ENCODE data around the gene GTPBP4.

The GTPBP4 gene

DNA sequence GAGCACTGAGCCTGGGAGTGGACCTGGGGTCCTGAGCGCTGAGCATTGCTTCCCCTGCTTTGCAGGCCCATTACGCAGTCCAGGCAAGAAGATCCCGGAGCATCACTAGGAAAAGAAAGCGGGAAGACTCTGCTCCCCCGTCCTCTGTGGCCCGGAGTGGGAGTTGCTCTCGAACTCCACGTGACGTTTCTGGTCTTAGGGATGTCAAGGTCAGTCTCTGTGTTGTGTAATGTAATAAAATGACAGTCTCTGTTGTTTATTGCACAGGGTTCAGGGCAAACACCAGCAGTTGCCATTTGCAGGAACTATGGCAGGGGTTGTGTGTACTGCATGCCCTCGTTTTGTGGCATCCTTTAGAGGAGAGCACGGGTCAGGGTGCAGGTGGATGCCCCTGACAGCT lies 27.5 kb downstream of the GTPBP4 start:
- peaks cover 80% of the 10 kb centered on the region for H3K36me3 ChIP-seq (ENCODE audit: insufficient read depth, low read length)
- no peak overlapping the region for H3K4me2 ChIP-seq (ENCODE audit: low read length)

DNA sequence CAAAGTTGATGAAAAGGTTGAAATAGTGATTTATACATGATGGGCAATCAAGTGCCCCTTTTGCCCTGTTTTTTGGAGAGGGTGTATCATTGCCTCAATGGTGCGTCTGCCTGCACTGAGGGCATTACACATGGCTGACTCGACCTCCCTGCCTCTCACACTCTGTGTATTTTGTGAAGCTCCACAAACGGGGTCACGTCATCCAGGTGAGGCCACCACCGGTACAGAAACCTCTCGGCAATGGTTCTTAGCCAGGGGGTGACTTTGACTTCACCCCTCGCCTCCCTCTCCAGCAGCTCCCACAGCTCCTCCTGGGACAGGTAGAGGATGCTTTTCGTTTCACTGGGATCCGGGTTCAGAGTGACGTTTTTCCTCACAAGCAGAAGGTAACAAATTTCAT lies 31.1 kb downstream of the GTPBP4 start:
- no peaks in the 10 kb centered on the region for H3K4me1 ChIP-seq (ENCODE audit: control insufficient read depth, insufficient read depth, low read length)
- H3K9me3 ChIP-seq (replicated peaks; ENCODE audit: low read length) = no peaks in the 10 kb centered on the region
- no peak overlapping the region for H3K4me3 ChIP-seq (ENCODE audit: low read length)
- peaks cover 57% of the 10 kb centered on the region for H3K36me3 ChIP-seq (ENCODE audit: insufficient read depth, low read length)
- no peak overlapping the region for H3K4me2 ChIP-seq (ENCODE audit: low read length)
- no peaks in the 10 kb centered on the region for H3K27me3 ChIP-seq (ENCODE audit: control insufficient read depth, insufficient read depth, low read length)
- H3K9ac ChIP-seq (ENCODE audit: low read depth, low read length) = no peak overlapping the region

More for the DNA sequence above, 27.5 kb downstream of the GTPBP4 start:
- no peaks in the 10 kb centered on the region for H3K4me1 ChIP-seq (ENCODE audit: control insufficient read depth, insufficient read depth, low read length)
- H3K4me3 ChIP-seq (ENCODE audit: low read length) = no peak overlapping the region
- no peaks in the 10 kb centered on the region for H3K9me3 ChIP-seq (replicated peaks; ENCODE audit: low read length)
- H3K27me3 ChIP-seq (ENCODE audit: control insufficient read depth, insufficient read depth, low read length) = no peaks in the 10 kb centered on the region
- H3K9ac ChIP-seq (ENCODE audit: low read depth, low read length) = no peak overlapping the region

DNA sequence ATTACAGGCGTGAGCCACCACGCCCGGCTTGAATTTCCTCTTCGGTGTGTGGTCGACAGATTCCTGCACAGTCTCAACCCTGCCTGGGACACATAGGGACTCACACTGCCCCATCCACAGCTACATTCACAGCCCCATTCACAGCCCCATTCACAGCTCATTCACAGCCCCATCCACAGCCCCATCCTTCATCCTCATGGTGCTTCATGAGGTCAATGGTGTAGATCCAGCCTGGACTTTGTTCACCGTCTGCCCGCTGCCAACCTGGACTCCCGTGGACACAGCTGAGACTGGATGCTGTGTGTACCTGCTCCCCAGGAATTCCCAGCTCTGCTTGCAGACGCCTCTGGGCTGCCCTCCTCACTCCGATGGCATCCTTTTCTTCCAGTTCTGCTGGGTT lies 32.2 kb downstream of the GTPBP4 start:
- H3K9ac ChIP-seq (ENCODE audit: low read depth, low read length) = no peak overlapping the region
- peaks cover 49% of the 10 kb centered on the region for H3K36me3 ChIP-seq (ENCODE audit: insufficient read depth, low read length)
- H3K9me3 ChIP-seq (replicated peaks; ENCODE audit: low read length) = no peaks in the 10 kb centered on the region
- H3K4me3 ChIP-seq (ENCODE audit: low read length) = no peak overlapping the region
- no peaks in the 10 kb centered on the region for H3K27me3 ChIP-seq (ENCODE audit: control insufficient read depth, insufficient read depth, low read length)
- no peaks in the 10 kb centered on the region for H3K4me1 ChIP-seq (ENCODE audit: control insufficient read depth, insufficient read depth, low read length)
- no peak overlapping the region for H3K4me2 ChIP-seq (ENCODE audit: low read length)

DNA sequence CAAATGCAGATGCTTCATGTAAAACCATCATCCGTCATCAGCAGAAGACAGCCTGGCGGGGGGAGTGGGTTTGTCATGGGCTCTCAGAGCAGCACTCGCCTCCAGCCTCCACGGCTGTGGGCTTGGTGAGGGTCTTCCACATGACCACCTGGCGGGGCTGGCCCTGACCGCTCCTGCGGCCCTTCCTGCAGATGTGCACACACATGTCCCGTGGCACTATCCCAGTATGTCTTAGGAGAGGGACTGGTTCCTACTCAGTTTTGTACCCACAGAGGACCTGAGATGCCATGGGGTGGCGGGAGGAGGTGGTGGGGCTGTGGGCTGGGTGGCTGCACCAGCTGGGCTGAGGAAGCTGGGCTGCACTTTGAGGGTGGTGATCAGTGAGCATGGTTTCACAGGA lies 32.7 kb downstream of the GTPBP4 start:
- Histone ChIP-seq H3K4me1 (ENCODE audit: control insufficient read depth, insufficient read depth, low read length) (no peaks in the 10 kb centered on the region), H3K4me2 (ENCODE audit: low read length) (no peak overlapping the region), H3K9ac (ENCODE audit: low read depth, low read length) (no peak overlapping the region), H3K27me3 (ENCODE audit: control insufficient read depth, insufficient read depth, low read length) (no peaks in the 10 kb centered on the region), H3K4me3 (ENCODE audit: low read length) (no peak overlapping the region), H3K36me3 (ENCODE audit: insufficient read depth, low read length) (peaks cover 45% of the 10 kb centered on the region), H3K9me3 (replicated peaks; ENCODE audit: low read length) (no peaks in the 10 kb centered on the region)

DNA sequence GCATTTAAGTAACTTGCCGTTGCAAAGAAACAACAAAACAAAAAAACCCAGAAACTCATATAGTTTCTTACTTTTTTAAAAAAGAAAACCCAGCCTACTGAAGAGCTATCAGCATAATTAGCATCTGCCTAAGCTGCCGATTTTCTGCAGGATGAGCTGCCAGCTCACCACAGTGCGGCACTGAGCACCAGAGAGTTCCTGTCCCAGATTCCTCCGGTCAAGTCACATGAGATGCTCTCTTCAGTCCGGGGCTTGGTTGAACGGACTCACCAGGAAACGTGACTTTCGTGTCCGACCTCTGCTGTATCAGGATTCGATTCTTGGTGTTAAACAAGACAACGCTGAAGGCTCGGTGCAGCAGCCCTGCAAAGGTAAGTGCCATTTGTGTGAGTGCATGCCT lies 34.2 kb downstream of the GTPBP4 start:
- H3K9ac ChIP-seq (ENCODE audit: low read depth, low read length) = no peak overlapping the region
- no peaks in the 10 kb centered on the region for H3K9me3 ChIP-seq (replicated peaks; ENCODE audit: low read length)
- H3K27me3 ChIP-seq (ENCODE audit: control insufficient read depth, insufficient read depth, low read length) = no peaks in the 10 kb centered on the region
- H3K36me3 ChIP-seq (ENCODE audit: insufficient read depth, low read length) = peaks cover 30% of the 10 kb centered on the region
- H3K4me3 ChIP-seq (ENCODE audit: low read length) = no peak overlapping the region
- no peaks in the 10 kb centered on the region for H3K4me1 ChIP-seq (ENCODE audit: control insufficient read depth, insufficient read depth, low read length)
- H3K4me2 ChIP-seq (ENCODE audit: low read length) = no peak overlapping the region

DNA sequence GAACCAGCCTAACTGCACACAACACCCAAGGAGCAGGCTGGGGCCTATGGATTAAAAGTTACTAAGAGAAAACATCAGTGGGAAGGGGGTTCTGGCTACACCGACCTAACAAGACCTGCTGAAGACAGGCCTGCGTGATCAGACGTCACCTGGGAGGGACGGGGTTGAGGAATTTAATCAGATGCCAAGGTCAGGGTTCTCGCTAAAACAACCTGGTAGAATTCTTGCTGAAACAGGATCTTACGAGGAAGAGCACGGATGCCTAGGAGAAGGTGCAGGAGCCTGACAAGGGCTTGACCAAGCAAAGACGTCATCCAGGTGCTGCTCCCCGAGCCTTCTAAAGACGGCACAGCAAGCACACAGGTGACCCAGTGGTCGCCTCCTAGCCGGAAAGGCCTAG lies 35.9 kb downstream of the GTPBP4 start:
- no peaks in the 10 kb centered on the region for H3K27me3 ChIP-seq (ENCODE audit: control insufficient read depth, insufficient read depth, low read length)
- H3K9ac ChIP-seq (ENCODE audit: low read depth, low read length) = no peak overlapping the region
- no peaks in the 10 kb centered on the region for H3K4me1 ChIP-seq (ENCODE audit: control insufficient read depth, insufficient read depth, low read length)
- peaks cover 21% of the 10 kb centered on the region for H3K36me3 ChIP-seq (ENCODE audit: insufficient read depth, low read length)
- no peak overlapping the region for H3K4me2 ChIP-seq (ENCODE audit: low read length)
- H3K9me3 ChIP-seq (replicated peaks; ENCODE audit: low read length) = no peaks in the 10 kb centered on the region
- no peak overlapping the region for H3K4me3 ChIP-seq (ENCODE audit: low read length)

DNA sequence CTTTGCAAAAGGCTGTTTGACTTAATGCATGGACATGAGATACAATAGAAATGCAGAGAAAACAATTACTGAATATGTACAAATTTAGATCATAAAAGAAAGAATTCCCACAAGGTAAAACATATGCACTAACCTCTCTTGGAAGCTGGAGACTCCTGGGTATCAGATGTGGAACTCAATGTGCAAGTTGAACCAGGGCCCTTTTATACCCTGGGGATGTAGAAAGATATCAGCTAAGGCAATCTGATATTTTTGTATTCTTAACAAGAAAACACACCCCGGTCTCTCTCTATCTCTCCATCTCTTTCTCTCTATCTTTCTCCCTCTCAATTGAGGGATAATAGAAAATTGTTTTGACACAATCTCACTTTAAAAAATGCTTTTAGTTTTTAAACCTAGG lies 37.4 kb downstream of the GTPBP4 start, which contains the start of gene IDI2:
Gene IDI2, minus strand, starts transcription at position 177 of the 400 bp plus-strand sequence. CDS start 1,136 bp downstream, outside the sequence.
- Histone ChIP-seq H3K4me2 (ENCODE audit: low read length) (no peak within 1 kb of the TSS), H3K9me3 (replicated peaks; ENCODE audit: low read length) (no peaks in the 10 kb centered on the region), H3K4me3 (ENCODE audit: low read length) (no peak within 1 kb of the TSS), H3K4me1 (ENCODE audit: control insufficient read depth, insufficient read depth, low read length) (no peaks in the 10 kb centered on the region), H3K9ac (ENCODE audit: low read depth, low read length) (no peak within 1 kb of the TSS), H3K27me3 (ENCODE audit: control insufficient read depth, insufficient read depth, low read length) (no peaks in the 10 kb centered on the region), H3K36me3 (ENCODE audit: insufficient read depth, low read length) (peaks cover 7% of the 10 kb centered on the region)

DNA sequence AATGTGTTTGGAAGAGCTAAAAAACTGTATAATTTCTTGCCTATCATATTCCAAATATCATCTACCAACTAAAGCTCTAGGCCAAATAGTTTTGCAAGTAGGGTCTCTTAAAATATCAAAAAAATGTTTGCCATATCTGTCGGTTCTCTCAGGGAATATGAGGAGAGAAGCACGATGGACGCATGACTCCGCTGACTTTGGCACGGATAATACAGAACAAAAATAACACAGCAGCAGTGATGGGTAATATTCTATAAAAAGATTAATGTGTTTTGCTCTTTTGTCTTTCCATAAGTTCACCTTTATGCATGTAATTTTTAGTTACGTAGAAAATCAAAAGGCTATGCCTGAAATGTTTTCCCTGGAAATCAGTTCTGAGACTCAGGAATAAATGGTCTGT lies 38.3 kb downstream of the GTPBP4 start:
- H3K4me3 ChIP-seq (ENCODE audit: low read length) = no peak overlapping the region
- H3K4me2 ChIP-seq (ENCODE audit: low read length) = no peak overlapping the region
- H3K27me3 ChIP-seq (ENCODE audit: control insufficient read depth, insufficient read depth, low read length) = no peaks in the 10 kb centered on the region
- H3K9ac ChIP-seq (ENCODE audit: low read depth, low read length) = no peak overlapping the region
- no peaks in the 10 kb centered on the region for H3K9me3 ChIP-seq (replicated peaks; ENCODE audit: low read length)
- peaks cover under 1% of the 10 kb centered on the region for H3K36me3 ChIP-seq (ENCODE audit: insufficient read depth, low read length)
- no peaks in the 10 kb centered on the region for H3K4me1 ChIP-seq (ENCODE audit: control insufficient read depth, insufficient read depth, low read length)

DNA sequence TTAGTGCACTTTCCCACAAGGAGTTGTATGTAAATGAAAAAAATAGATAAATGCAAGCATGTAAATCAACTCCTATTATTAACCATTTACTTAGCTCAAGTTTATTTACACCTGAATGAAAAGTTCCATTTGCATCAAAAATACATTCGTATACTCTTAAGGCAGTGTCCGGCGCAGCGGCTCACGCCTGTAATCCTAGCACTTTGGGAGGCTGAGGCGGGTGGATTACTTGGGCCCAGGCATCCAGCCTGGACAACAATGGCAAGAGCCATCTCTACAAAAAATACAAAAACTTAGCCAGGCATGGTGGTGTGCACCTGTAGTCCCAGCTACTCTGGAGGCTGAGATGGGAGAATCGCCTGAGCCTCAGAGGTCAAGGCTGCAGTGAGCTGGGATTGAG lies 41.6 kb downstream of the GTPBP4 start:
- no peaks in the 10 kb centered on the region for H3K9me3 ChIP-seq (replicated peaks; ENCODE audit: low read length)
- no peak overlapping the region for H3K4me2 ChIP-seq (ENCODE audit: low read length)
- H3K9ac ChIP-seq (ENCODE audit: low read depth, low read length) = no peak overlapping the region
- no peak overlapping the region for H3K4me3 ChIP-seq (ENCODE audit: low read length)
- H3K4me1 ChIP-seq (ENCODE audit: control insufficient read depth, insufficient read depth, low read length) = no peaks in the 10 kb centered on the region
- no peaks in the 10 kb centered on the region for H3K27me3 ChIP-seq (ENCODE audit: control insufficient read depth, insufficient read depth, low read length)
- H3K36me3 ChIP-seq (ENCODE audit: insufficient read depth, low read length) = no peaks in the 10 kb centered on the region

DNA sequence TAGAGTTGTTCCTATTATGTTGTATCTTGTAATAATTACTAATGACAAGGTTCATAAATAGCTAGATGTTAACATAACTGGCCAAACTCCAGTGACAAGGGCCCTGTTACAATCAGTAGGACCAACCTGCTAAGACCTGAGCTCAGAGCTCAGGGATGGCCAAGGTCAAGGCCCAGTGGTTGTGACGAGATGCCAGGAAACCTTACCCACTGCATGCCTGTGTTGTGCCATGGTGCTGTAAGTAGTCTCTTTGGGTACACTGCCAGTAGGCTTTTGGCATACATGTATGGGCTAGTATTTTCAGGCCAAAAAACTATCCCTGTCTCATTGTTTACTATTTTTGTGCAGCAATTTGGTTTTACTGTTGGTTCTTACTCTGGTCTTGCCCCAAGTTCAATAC lies 45.4 kb downstream of the GTPBP4 start:
- Histone ChIP-seq H3K4me2 (ENCODE audit: low read length) (no peak overlapping the region), H3K4me3 (ENCODE audit: low read length) (no peak overlapping the region), H3K36me3 (ENCODE audit: insufficient read depth, low read length) (peaks cover 19% of the 10 kb centered on the region), H3K9ac (ENCODE audit: low read depth, low read length) (no peak overlapping the region), H3K9me3 (replicated peaks; ENCODE audit: low read length) (no peaks in the 10 kb centered on the region), H3K4me1 (ENCODE audit: control insufficient read depth, insufficient read depth, low read length) (no peaks in the 10 kb centered on the region), H3K27me3 (ENCODE audit: control insufficient read depth, insufficient read depth, low read length) (no peaks in the 10 kb centered on the region)

DNA sequence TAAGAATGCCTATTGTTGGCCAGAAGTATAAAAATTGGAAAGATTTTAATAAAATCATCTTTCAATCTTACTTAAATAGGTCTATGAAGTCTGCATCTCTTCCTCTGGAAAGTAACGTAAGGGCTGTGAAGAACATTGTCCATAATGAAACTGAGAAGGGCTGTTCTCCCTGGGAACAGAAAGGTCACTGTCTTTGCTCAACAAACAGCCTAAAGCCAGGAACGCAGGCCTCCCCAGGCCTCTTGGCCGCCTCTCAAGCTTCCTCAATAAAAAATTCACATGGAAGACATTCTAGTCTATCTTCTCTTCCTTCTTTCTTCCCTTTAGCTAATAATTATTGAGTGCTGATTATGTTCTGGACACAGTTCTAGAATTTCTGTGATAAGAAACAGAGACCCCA lies 46.5 kb downstream of the GTPBP4 start:
- no peak overlapping the region for H3K4me3 ChIP-seq (ENCODE audit: low read length)
- H3K9ac ChIP-seq (ENCODE audit: low read depth, low read length) = no peak overlapping the region
- H3K36me3 ChIP-seq (ENCODE audit: insufficient read depth, low read length) = peaks cover 23% of the 10 kb centered on the region
- no peaks in the 10 kb centered on the region for H3K9me3 ChIP-seq (replicated peaks; ENCODE audit: low read length)
- H3K27me3 ChIP-seq (ENCODE audit: control insufficient read depth, insufficient read depth, low read length) = no peaks in the 10 kb centered on the region
- H3K4me1 ChIP-seq (ENCODE audit: control insufficient read depth, insufficient read depth, low read length) = no peaks in the 10 kb centered on the region
- no peak overlapping the region for H3K4me2 ChIP-seq (ENCODE audit: low read length)

DNA sequence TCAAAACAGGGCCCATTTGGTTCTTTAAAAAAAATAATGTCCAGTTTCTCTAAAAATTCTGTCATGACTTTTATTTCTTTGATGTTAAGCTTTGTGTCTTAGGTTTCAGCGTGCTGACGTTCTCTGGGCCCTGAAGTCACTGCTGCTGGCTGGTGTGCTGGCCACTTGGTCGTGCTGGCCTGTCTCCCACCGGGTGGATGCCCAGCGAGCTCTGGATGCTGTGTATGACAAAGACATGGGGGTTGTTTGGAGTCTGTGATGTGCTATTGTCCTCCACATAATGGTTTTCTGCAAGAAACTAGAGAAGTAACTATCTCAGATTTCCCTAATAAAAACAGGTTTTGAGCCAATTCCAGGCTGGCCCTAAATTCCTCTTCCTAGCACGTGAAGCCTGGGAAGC lies 47.0 kb downstream of the GTPBP4 start:
- Histone ChIP-seq H3K36me3 (ENCODE audit: insufficient read depth, low read length) (peaks cover 26% of the 10 kb centered on the region), H3K9ac (ENCODE audit: low read depth, low read length) (no peak overlapping the region), H3K27me3 (ENCODE audit: control insufficient read depth, insufficient read depth, low read length) (no peaks in the 10 kb centered on the region), H3K4me3 (ENCODE audit: low read length) (no peak overlapping the region), H3K9me3 (replicated peaks; ENCODE audit: low read length) (no peaks in the 10 kb centered on the region), H3K4me1 (ENCODE audit: control insufficient read depth, insufficient read depth, low read length) (no peaks in the 10 kb centered on the region), H3K4me2 (ENCODE audit: low read length) (no peak overlapping the region)

Measured in skeletal muscle satellite cell (primary cell).